Measurements from ENCODE around the gene GOLGA6B.
"Not testable (repeated sequence)": the region's sequence is repeated elsewhere in the genome, so short reads cannot be mapped to it uniquely, and the experiment has no call there.

Gene GOLGA6B, protein sequence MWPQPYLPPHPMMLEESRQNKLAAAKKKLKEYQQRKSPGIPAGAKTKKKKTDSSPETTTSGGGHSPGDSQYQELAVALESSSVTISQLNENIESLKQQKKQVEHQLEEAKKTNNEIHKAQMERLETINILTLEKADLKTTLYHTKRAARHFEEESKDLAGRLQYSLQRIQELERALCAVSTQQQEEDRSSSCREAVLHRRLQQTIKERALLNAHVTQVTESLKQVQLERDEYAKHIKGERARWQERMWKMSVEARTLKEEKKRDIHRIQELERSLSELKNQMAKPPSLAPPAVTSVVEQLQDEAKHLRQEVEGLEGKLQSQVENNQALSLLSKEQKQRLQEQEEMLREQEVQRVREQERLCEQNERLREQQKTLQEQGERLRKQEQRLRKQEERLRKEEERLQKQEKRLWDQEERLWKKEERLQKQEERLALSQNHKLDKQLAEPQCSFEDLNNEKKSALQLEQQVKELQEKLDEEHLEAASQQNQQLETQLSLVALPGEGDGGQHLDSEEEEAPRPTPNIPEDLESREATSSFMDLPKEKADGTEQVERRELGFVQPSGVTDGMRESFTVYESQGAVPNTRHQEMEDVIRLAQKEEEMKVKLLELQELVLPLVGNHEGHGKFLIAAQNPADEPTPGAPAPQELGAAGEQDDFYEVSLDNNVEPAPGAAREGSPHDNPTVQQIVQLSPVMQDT

DNA sequence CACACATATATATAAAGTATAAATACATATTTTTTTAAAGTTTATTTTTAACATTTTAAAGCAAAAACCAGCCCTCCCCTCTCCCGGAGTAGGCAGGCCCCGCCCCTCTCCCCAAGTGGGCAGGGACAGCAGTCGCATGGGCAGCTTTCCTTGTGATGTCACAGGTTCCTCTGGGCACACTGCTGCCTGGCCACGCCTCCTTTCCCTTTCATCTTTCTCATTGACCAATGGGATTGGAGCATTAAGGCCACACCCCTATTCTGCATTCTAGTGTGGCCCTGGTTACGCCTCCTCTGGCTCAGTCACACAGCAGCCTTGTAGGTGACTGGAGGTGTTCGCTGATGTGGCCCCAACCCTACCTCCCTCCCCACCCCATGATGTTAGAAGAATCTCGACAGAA is at the start of gene GOLGA6B:
Gene GOLGA6B, plus strand, starts transcription at position 301 of the 400 bp plus-strand sequence. Its CDS starts 41 bp downstream, at position 342.
- not testable (repeated sequence) for DNase-seq (ENCODE audit: low read depth)

DNA sequence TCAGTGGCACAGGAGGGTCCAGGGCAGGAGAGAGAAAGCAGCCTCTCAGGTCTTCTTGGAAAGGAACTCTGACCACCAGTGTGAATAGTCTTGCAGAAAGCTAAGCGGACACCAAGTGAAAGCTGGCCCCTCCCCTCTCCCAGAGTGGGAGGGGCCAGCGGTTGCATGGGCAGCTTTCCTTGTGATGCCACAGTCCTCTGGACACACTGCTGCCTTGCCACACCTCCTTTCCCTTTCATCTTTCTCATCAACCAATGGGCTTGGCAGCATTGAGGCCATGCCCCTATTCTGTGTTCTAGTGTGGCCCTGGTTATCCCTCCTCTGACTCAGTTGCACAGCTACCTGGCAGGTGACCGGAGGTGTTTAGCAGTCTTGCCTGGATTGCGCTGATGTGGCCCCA is 49.7 kb upstream of the GOLGA6B start:
- no peak for DNase-seq (ENCODE audit: low read depth)

DNA sequence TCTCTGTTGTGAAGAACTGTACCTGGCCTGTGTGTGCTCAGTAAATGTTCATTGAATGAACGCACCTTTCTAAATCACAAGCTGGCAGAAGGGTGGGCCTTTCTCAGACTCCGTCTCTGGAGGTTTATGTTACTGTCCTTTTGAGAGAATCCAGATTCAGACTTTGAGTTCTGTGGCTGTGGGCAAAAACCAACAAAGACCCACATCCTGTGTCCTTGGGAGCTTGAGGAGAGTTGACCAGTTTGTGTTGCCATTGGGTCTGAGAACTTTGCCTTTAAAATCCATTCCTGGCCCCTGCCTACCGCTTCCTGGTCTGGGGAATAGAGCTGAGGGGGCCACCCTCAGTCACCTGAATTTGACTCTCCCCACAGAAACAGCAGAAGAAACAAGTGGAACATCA is 46.4 kb upstream of the GOLGA6B start:
- DNase-seq (ENCODE audit: low read depth), result not testable (repeated sequence)

DNA sequence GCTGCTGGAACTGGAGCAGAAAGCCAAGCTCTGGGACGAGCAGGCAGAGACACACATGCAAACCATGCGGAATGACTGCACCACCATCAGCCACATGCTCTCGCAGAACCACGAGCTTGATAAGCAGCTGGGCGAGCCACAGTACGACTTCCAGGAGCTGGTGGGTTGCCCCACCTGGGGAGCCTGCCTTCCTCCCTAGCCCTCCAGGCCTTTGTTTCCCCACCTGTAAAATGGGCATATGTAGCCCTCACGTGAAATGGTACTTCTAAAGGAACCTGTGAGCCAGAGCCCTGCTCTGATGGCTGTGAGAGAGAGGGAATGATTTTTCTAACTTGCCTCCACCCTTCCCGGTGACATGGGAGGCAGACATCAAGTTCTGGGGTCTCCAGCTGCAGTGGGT is 44.6 kb upstream of the GOLGA6B start:
- no peak for DNase-seq (ENCODE audit: low read depth)

DNA sequence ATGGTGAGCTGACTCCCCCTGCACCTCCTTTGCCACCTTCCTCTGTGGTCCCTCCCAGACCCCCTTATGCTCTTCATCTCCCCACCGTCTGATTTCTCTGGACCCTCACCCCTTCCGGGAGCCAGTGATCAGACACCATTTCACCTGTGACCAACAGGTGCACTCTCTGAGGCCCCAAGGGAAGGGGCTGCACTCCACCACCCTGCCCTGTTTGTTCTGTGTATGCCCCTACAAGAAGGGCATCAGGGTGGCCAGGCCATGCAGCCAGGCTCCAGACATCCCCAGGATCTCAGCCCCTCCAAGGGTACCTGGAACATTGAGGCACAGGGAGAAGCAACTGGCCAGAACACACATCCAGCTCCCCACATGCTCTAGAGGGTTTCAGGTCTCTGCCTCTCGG is 42.2 kb upstream of the GOLGA6B start:
- not testable (repeated sequence) for DNase-seq (ENCODE audit: low read depth)

DNA sequence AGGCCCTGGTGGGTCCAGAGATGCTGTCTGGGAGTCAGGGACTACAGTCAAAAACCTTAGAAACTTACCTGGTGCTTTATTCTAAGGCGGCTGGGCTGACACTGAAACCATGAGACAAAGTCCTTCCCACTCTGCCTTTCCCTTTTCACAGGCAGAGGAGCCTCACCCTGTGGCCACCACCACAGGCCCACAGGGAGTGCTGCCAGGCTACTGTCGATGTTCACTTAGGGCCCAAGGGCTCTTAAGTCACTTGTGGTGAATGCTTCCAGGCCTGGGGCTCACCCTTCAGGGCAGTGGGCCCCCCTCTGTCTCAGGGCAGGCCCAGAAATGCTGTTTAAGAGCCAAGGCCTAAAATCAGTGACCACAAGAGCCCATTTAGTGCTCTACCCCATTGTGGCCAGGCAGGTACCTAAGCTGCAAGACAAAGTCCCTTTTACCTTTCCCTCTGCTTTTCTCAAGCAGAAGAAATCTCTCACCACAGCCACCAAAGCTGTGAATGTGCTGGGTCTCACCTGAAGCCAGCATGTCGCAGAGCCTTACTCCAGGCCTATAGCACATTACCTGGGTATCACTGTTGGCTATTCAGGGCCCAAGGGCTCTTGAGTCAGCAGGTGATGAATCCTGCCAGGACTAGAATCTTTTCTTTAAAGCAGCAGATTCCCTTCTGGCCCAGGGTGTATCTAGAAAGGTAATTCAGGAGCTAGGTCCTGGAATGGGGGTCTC is 39.5 kb upstream of the GOLGA6B start:
- DNase-seq (ENCODE audit: low read depth), result no peak

DNA sequence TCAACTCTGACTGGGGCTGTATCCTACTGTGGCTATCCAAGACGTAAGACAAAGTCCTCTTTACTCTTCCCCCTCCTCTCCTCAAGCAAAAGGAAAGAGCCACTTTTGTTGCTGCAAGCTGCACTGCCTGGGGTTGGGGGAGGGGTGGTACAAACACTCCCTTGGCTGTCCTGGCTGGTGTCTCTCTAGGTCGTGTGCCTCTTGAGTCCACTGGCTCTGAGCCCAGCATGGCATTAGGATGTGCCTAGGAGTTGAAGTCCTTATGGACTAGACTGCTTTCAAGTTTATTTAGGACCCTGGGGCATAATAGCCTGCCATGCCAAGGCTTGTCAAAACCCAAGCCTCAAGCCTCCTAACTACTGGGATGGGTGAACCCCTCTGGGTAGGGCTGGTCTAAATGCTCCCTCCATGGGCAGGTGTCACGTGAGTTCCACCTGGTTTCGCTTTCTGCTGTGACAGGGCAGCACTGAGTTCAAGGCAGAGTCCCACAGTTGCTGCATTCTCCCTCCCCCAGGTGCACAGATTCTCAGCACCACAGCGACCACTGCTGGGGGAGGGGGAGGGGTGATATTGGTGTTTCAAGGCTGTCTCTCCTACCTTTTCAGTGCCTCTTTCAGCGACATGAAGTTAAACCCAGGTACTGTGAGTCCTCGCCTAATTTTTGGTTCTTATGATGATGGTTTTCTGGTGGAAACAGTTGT is 38.8 kb upstream of the GOLGA6B start:
- not testable (repeated sequence) for DNase-seq (ENCODE audit: low read depth)

DNA sequence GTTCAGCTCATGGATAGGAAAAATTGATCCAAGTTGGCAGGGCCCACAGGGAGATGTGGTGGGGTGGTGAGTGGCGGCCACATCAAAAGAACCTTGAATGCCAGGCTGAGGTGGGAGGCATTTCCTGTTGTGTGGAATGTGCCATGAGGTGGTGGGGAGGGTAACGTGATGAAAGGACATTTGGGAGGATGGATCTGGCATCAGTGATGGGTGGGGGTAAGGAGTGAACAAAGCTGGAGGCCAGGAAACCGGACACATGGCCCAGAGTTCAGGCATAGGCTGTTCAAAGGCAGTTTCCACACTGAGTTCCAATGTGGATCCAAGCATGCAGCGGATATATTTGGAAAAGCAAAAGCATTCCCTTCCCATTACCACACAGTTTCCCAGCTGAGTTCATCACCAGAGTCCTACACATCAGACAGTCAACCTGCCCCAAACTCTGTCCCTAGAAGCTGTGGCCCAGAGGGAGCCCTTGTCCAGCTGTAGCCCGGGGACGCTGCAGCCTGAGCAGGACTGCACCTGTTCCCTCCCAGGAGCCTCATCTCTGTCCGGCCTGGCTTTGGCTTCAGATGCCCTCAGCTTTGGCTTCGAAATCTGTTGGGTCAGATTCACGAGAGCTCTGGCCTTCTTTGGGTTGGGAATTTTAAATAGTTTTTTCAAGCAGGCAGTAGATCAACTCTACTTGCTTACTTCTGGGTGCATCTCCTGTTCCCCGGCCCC is 37.8 kb upstream of the GOLGA6B start:
- DNase-seq (ENCODE audit: low read depth), result no peak

DNA sequence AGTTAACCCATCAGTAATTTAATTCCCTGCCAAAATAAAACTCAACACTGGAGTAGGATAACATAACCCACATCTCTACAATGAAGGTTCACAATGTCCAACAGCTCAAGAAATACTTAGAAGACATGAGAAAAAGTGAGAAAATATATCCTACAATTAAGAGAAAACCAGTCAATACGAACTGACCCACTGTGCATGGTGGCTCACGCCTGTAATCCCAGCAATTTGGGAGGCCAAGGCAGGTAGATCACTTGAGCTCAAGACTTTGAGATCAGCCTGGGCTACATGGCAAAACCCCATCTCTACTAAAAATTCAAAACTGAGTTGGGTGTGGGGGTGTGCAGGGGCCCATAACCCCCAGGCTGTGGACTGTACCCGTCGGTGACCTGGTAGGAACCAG is 30.6 kb upstream of the GOLGA6B start:
- not testable (repeated sequence) for DNase-seq (ENCODE audit: low read depth)

DNA sequence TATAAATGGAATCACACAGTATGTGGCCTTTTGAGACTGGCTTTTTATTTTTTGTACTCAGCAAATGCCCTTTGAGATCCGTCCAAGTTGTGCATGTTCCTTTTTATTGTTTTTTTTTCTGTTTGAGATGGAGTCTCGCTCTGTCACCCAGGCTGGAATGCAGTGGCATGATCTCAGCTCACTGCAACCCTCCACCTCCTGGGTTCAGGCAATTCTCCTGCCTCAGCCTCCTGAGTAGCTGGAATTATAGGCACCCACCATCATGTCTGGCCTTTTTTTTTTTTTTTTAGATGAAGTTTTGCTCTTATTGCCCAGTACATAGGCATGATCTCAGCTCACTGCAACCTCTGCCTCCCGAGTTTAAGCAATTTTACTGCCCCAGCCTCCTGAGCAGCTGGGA is 28.3 kb upstream of the GOLGA6B start:
- not testable (repeated sequence) for DNase-seq (ENCODE audit: low read depth)

DNA sequence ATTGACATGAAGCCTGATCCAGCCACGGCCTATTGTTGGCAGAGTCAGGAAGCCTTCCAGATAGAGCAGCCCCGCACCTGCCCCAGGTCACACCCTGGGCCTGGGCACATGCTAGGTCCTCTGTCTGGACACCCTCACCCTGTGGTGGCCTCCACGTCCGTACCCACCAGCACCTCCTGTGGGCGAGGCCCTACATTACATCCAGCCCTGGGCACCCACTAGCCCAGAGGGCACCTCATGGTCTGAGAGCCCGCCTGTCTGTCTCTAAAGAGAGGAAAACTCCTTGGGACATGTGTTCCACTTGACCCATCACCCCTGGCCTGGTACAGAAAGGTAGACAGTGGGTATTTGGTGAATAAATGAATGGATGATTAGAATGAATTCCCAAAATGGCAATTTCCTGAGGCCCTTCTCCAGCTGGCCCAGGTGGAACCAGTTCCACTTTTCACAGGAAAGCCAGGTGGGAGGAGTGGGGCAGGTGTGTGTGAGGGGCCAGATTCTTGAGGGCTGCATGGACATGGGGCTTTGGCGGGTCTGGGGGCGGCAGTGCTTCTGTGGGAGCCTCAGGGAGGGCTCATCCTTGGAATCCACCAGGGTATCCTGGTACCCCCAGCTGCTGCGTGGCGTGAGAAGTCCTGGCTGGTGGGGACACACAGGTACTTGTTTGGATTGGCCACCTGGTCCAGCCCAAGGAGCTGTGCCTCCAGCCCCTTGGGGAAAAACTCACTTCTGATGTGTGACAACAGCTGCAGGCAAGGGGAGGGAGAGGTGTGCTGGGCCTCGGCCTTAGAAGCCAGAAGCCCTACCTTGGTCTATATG is 26.0 kb upstream of the GOLGA6B start:
- not testable (repeated sequence) for DNase-seq (ENCODE audit: low read depth)

DNA sequence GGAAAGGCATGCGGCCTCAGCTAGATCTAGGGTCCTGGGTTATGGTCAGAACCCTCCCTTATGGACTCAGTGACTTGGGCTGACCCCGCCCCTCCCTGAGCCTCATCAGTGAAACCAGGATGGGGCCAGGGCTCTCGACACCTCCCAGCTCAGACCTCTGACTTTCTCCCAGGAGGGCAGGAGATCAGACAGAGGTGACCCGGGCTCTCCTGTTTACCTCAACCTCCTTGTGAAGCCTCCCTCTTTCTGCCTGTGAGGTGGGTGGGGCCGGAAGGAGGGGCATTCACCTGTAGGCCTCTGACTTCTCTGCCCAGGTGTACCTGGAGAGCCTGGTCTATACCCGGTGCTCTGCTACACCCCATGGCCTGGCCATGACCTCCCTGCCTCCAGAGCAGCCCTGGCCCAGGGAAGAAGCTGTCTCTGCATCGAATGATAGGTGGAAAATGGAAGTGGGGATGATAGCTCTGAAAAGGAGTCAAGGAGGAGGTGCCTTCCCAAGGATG is 25.4 kb upstream of the GOLGA6B start:
- DNase-seq (ENCODE audit: low read depth), result not testable (repeated sequence)

DNA sequence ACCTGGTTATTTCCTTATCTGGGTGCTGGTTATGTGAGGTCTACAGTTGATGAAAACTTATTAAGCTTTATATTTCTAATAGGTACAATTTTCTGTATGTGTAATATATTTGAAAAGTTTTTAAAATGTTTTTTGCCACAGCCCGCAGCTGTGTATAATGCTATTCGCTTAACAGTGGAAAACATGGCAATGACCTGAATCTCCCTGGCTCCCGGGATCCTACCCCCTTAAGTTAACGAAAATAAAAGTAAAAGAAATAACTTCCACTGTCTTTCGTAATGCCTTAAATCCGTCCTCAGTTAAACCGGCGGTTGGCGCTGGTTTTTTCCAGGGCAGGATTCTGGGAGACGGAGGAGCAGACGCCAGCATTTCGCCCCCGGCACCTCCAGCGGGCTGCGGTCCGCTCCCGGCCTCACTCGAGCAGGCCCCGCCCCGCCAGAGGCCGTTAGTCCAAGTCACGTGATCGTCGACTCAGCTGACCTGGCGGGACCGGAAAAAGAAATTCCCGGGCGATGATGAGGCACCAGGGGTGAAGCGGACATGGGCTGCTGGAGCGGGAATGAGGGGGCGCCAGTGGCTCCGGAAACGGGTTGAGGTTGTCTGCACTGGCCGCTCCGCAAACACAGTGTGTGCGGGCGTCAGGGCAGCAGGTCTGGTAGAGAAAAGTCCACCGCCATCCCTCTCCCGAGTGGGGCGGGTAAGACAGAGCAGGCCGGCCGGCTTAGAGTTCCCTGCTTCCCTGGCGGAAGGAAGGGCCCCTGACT is 17.8 kb upstream of the GOLGA6B start:
- peak; percentile 35 for DNase-seq (ENCODE audit: low read depth)

DNA sequence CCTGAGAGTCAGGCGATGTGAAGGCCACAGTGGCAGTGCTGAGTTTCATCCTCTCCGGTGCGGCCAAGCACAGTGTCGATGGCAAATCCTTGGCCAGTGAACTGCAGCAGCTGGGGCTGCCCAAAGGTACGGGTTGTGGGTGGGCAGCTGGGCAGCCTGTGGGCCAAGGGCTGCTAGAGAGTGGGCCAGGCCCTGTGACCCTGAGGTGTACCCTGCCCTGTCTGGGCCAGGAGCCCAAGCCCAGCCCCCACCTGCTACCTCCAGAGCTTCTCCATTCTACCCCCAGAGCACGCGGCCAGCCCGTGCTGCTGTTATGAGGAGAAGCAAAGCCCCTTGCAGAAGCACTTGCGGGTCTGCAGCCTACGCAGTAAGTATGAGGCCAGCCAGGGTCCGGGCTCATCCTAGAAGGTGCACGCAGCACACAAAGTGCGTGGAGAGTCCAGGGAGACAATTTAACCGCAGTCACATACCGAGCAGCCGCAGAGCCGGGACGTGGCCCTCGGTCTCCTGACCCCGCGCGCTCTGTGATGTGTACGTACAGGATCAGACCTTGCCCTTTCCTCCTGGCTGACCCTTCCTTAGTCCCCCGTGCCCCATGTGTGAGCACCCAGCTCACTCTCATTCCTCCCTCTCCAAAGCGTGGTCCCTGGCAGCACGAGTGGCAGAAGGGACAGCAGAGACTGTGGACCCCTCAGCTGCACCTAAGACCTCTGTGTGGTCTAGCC is 14.6 kb upstream of the GOLGA6B start:
- DNase-seq (ENCODE audit: low read depth), result not testable (repeated sequence)

DNA sequence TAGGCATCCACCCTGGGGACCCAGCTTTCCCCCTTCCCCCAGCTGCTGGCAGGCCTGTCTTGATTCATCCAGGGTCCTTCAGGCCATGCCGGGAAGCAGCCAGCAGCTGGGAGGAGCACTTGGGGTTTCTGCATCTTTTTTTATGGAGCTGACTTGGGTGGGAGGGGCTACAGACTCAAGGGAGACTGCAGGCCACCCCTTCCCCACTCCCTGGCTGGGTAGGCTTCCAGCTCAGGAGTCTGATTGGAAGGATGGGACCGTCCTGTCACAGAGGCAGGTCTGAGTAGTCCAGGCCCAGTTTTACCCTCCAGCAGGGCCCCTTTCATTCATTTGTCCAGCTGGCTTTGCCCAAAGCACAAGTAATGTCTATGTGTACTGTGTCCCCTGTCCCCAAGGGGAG is 12.2 kb upstream of the GOLGA6B start:
- DNase-seq (ENCODE audit: low read depth), result not testable (repeated sequence)

DNA sequence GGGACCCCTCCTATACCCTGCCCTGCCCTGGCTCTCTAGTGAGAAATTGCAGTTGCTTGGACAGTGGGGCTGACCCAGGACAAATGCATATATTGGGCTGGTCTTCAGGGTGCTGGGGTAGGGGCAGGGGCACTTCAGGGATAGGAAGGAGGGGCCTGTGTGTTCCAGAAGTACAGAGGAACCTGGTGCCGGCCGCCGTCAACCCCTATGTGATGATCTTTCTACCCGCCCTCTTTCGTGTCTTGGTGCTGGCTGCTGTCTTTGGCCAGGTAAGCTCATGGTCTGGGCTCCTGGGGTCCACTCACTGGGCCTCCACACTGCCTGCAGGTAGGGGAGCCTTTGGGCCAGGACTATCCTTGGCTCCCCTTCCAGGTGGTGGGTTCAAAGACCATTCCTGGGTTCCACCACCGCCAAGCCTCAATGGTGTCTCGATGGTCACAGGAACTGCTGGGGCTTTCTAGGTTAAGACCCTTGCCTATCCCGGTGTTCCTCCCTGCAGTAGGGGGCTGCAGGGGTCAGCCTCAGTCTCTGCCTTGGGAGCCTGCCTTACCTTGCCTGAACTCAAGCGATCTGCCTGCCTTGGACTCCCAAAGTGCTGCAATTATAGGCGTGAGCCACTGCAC is 5.8 kb upstream of the GOLGA6B start:
- DNase-seq (ENCODE audit: low read depth), result not testable (repeated sequence)

DNA sequence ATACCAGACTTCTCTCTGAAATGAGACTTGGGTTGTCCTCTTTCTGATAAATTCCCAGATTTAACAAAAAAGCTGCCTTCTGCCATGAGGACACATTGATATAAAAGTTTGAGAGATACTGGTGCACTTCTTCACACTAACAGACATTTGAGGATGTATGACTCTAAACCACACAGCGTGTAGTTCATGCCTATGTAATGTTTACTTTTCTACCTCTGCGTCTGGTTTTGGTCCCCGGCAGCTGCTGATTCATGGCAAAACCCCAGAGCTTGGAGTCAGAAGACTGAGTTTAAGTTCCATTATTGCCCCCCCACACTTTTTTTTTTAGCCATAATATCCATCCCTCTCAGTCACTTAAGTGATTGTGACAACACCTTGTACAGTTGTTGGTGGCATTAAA is 1.5 kb downstream of the GOLGA6B start:
- not testable (repeated sequence) for DNase-seq (ENCODE audit: low read depth)

DNA sequence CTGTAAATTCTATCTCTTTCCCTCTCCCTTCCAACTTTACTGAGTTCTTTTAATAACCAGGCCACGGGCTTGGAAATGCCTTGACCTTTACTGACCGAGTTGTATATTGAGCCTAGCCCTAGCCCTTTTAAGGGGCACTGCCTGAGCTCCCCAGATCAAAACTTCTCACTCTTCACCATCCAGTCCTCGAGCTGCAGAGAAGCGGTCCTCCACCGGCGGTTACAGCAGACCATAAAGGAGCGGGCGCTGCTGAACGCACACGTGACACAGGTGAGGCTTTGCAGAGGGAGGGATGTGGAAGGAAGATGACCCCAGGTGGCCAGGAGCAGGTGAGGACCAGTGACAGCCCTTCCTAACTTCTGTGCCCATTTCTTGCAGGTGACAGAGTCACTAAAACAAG is 6.6 kb downstream of the GOLGA6B start:
- not testable (repeated sequence) for DNase-seq (ENCODE audit: low read depth)
